Activated CD4-positive, CD25-positive, alpha-beta regulatory T cell treated with anti-CD3 and anti-CD28 coated beads, Interleukin-2, amount 50 U/mL, for 72 hours (primary cell): ENCODE measurements around the gene B3GALT6.

ENCODE experiments used
- DNase-seq: peaks from one replicate; pipeline ENCODE4 v3.0.0; 2021

The B3GALT6 gene

DNA sequence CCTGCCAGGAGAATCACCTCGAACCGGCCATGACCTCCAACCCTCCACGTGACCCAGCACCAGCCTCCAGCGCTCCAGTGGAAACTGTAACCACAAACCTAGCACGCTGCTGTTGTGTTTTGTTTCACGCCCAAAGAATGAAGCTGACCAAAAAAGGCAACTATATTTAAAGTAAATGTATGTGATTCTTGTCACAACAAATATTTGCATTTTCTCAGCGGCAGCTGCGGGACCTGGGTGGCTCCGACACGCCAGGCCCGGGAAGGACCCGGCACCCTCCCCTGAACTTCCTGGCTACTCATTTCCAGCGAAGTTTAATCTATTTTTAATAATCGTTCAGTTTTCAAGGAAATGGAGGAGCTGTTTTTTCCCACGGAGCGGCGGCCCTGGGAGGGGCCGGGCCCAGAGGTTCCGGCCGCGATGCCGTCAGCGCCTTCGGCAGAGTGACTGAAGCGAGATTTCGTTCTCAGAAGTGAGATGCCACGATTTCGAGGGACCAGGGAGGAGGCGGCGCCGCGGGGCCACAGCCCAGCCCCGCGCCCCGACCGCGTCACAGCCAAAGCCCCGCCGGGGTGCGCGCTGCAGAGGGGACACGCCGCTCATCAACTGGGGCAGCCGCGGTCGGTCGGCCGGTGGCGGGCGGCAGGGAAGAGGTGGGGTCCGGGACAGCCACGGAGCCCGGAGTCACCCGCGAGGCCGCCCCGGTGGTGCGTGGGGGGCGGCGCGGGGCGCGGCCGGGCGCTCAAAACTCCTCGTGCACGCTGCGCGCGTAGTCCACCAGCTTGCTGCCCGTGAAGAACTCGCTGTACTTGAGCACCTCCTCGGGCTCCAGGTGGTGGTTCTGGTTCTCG lies 15.0 kb upstream of the B3GALT6 start:
- DNase-seq = no peak

DNA sequence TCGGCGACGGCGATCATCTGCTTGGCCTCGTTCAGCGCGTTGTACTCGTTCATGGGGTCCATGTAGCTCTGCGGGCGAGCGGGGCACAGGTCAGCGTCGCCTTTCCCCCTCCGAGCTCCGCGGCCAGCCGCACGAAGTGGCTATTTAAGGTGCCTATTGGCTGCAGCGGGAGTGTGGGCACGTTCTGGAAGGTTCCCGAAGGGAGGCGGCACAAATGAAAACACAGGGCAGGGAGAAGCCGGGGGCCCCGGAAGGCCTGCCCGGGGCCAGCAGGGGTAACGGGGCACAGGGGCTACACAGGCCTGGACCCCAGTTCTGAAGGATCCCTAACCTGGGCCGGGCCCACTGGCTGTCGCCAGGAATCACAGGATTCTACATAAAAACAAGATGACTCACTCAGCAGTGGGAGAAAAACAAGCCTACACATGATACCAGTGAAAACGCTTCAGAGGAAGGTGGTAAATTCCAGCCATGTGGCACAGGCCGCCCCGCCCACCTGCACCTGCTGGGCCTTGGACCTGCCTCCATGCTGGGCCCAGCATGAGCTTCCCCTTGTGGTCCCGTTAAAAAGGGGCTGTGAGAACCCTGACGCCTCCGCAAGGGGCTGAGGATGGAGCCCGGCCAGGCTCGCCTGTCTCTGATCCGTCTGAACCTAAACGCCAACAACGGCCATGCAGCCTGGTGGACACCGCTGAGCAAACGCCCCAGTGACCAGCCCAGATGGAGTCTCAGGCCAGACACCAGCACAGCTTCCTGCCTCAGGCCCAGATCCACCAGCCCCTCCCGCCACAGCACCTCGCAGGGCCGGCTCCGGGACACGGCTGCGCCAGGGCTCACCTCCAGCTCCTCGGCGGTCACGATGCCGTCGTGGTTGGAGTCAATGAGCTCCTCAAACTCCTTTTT lies 14.2 kb upstream of the B3GALT6 start:
- no peak for DNase-seq

GRCh38 chr1:1218524-1219200 lies 13.4 kb upstream of the B3GALT6 start:
- DNase-seq = no peak

- no peak for DNase-seq
These were observed 12.7 kb upstream of the B3GALT6 start for GRCh38 chr1:1219341-1219740.

DNA sequence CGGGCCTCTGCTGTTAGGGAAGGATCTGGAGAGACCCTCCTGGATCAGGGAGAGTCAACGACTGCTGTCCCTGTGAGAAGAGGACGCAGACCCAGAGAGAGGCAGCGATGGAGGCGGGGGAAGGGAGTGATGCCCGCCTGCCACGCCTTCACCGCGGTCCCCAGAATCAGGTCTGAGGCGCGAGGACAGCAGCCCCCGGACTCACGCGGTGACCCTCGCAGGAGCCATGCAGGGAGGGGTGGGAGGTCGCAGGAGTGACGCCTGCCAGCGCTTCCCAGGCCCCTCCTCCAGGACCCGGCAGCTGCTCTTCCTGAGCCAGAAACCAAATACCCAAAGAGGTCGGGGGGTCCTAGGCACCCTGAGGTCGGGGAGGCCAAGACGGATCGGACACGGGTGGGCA lies 11.8 kb upstream of the B3GALT6 start:
- DNase-seq = no peak

GRCh38 chr1:1221887-1222574 lies 10.0 kb upstream of the B3GALT6 start:
- DNase-seq = no peak

DNA sequence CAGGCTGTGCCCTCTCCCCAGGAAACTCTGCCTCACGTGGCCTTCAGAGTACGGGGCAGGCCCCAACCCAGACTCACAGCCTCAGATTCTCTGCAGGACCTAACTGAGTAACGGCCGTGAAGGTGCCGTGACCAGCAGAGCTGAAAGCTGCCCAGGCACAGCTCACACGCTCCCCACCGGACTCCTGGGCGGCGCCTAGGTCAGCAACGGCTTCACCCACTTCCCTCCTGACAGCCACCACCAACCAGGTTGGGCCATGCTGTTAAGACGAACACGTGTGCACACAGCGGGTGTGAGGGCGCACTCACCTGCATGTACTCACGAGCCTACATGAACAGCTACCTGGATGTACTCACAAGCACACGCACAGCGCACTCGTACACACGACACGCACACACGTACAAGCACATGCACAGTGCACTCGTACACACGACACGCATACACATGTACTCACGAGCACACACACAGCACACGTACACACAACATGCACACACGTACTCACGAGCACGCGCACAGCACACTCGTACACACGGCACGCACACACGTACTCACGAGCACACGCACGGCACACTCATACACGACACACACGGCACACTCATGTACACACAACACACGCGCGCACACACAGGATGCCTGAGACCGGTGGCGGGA lies 9.3 kb upstream of the B3GALT6 start:
- DNase-seq = no peak

GRCh38 chr1:1223321-1223720 lies 8.7 kb upstream of the B3GALT6 start:
- no peak for DNase-seq

DNA sequence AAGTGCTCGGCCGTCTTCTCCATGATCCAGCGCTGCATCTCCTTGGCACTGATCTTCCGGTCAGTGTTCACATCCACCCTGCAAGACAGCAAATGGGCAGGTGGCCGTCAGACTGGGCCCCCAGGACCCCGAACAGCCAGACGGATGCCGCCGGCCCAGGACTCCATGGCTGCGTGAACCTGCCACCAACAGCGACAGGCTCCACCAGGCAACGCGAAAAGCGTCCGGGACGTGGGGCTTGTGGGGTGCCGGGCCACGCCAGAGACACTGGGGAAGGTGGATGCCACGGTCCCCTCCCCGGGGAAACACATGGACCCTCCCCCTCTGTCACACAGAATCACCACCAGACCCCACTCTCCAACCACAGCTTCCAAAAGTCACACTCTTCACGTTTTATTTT lies 8.1 kb upstream of the B3GALT6 start:
- DNase-seq = no peak

GRCh38 chr1:1225238-1225845 lies 6.7 kb upstream of the B3GALT6 start:
- DNase-seq = no peak

- no peak for DNase-seq
These were observed 6.1 kb upstream of the B3GALT6 start for GRCh38 chr1:1225913-1226312.

DNA sequence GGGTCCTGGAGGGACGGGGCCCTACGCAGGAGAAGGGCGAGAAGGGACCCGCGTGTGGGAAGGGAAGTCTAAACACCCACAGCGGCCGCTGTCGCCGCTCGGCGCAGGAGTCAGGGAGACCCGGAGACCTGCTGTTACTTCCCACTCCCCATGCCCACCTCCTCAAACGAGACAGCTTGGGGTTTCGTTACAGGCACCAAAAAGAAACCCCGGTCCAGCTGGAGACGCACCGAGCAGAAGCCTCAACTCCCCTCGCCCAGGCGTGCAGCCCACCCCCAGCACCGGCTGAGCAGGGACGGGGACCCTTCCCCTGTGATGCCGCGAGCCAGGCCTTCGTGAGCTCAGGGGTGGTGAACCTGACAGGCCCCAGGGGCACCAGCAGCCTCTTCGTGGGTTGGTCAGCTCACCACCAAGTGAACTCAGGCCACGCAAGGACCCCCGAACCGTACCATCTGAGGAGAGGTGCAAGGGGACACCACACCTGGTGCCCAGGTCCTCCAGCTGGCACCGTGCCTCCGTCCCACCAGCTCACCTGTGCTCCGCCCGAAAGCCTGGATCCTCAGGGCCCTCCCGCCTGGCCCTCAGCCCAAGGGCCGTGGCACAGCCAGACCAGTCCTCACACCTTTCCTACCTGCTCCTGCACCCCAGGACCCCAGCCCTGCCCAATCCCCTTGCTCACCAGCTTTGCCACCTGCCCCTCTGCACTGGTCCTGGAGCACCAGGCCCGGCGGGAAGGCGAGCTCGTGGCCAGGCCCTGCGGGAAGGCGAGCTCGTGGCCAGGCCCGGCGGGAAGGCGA lies 5.3 kb upstream of the B3GALT6 start:
- DNase-seq = no peak

DNA sequence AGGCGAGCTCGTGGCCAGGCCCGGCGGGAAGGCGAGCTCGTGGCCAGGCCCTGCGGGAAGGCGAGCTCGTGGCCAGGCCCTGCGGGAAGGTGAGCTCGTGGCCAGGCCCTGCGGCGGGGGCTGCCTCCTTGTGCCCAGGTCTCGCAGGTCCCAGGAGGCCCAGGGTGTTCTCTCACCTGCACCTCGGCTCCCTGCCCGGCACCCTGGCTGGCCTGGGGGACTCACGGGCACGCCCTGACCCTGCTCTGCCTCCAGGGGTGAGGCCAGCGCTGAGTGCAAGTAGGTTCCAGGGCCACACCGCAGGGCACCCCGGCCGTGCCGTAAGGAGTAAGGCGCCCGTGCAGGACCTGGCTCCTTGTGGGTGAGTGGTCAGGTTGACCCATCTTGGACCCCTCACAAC lies 4.7 kb upstream of the B3GALT6 start:
- no peak for DNase-seq

DNA sequence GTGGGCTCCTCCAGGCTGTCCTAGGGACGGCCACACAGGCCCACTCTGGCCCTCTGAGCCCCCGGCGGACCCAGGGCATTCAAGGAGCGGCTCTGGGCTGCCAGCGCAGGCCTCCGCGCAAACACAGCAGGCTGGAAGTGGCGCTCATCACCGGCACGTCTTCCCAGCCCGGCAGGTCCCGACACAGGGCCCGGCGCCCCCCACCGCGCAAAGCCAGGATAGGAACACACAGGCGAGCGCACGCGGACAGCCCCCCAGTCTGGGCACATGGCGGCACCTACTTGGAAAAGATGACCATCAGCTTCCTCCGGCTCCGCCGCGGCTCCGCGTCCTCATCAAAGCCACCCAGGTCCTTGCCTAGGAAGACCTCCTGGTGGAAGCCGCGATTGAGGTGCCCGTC lies 3.9 kb upstream of the B3GALT6 start:
- DNase-seq = no peak

DNA sequence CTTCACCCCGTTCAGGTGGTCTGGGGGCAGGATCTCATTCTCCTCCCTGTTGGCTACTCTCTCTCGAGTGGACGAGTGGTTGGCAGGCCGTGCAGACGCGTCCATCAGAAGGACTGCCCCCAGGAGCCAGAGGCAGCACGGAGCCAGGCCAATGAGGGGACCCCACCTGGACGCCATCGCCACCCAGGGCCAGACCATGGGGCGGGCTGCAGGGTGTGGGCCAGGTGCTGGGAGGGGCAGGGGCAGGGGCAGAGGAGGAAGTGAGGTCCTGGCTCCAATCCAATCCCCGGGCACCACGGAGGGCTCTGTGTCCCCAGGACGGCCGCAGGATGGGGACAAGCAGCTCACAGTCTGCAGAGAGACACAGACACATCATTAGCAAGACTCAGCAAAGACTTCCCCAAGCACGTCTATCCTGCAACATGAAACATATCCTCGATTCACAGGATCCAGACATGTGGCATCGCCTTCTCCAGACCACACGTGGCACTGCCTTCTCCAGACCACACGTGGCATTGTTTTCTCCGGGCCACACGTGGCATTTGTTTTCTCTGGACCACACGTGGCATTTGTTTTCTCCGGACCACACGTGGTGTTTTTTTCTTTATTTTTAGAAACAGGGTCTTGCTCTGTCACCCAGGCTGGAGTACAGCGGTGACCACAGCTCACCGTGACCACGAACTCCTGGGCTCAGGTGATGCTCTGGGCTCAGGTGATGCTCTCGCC lies 3.3 kb upstream of the B3GALT6 start:
- no peak for DNase-seq

- DNase-seq = no peak
These were observed 2.3 kb upstream of the B3GALT6 start for GRCh38 chr1:1229770-1230169.

- no peak for DNase-seq
These were observed 1.2 kb upstream of the B3GALT6 start for GRCh38 chr1:1230656-1231399.

DNA sequence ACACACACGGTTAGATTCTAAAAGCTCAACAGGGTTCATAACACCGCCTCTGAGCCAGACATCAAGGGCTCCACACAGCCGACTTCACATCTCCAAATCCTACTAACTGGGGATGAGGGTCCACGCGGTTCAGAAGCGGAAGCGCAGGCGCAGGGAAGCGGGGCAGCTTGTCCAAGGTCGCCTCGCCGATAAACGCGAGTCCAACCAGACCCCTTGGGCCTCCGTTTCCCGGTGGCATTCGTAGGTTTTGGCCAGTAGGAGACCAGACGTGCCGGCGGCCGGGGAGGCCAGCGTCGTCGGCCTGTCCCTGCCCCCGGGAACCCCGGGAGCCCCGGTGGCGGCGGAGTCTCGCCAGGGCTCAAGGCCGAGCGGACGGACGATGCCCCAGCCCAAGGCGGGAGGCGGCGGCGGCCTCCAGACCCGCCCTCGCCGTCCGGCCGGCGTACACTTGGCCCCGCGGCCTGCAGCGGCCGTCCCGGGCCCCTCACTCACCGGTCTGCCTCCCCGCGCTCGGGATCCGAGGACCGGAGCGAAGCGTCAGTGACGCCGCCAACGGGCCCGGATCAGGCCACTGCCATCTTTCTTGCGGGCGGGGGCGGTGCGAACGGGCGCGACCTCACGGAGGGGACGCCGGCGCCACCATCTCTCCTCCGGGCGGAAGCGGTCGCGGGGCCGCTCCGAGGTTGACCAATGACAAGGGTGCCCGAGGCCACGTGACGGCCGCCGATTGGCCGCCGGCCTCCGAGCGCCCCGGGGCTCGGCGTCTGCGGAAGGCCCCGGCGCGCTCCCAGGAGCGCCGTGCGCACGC lies 433 bp upstream of the B3GALT6 start, which contains the start of gene SDF4:
TSS of gene SDF4 (minus strand) at position 602 of the 808 bp plus-strand sequence. CDS start 3,229 bp downstream, outside the sequence.
- peak; percentile 97 for DNase-seq
